HG02973 (cell line): Measurements from ENCODE around the gene FIGLA.
A peak's percentile ranks its signal among the peaks of the same experiment; 100 is the strongest.

Source experiments
- ATAC-seq: cut with Tn5 transposase; IDR thresholded peaks from one replicate; pipeline ENCODE4 v1.9.1; 2021; ENCODE audit warnings: moderate library complexity; ENCODE audit not compliant: unreplicated experiment

The FIGLA gene

GRCh38 chr2:70776266-70776665 is 14.2 kb downstream of the FIGLA start:
- ATAC-seq = no peak

- ATAC-seq = no peak
Observed at GRCh38 chr2:70775141-70775540, 15.3 kb downstream of the FIGLA start.

GRCh38 chr2:70772486-70773155 is 17.8 kb downstream of the FIGLA start:
- no peak for ATAC-seq

GRCh38 chr2:70771446-70771845 is 19.0 kb downstream of the FIGLA start:
- peak; percentile 72 for ATAC-seq

GRCh38 chr2:70769450-70769849 is 21.0 kb downstream of the FIGLA start:
- ATAC-seq = no peak

GRCh38 chr2:70768590-70769085 is 21.8 kb downstream of the FIGLA start:
- ATAC-seq = no peak

GRCh38 chr2:70767699-70768589 is 22.5 kb downstream of the FIGLA start, which contains the start of gene ADD2:
TSS of gene ADD2 (minus strand) at chr2:70768200. CDS start at chr2:70706408, 61,792 bp downstream.
- ATAC-seq = no peak

- no peak for ATAC-seq
Observed at GRCh38 chr2:70767079-70767698, 23.3 kb downstream of the FIGLA start.

- ATAC-seq = no peak
Observed at GRCh38 chr2:70766357-70767078, 23.9 kb downstream of the FIGLA start.

GRCh38 chr2:70765507-70765906 is 24.9 kb downstream of the FIGLA start:
- no peak for ATAC-seq

- ATAC-seq = no peak
Observed at GRCh38 chr2:70759446-70759845, 31.0 kb downstream of the FIGLA start.

- ATAC-seq = no peak
Observed at GRCh38 chr2:70757966-70758365, 32.5 kb downstream of the FIGLA start.

- no peak for ATAC-seq
Observed at GRCh38 chr2:70757360-70757759, 33.1 kb downstream of the FIGLA start.

- no peak for ATAC-seq
Observed at GRCh38 chr2:70756128-70756527, 34.3 kb downstream of the FIGLA start.

GRCh38 chr2:70753902-70754301 is 36.5 kb downstream of the FIGLA start:
- no peak for ATAC-seq

- ATAC-seq = no peak
Observed at GRCh38 chr2:70753031-70753430, 37.4 kb downstream of the FIGLA start.

GRCh38 chr2:70752396-70752795 is 38.0 kb downstream of the FIGLA start:
- no peak for ATAC-seq

GRCh38 chr2:70751881-70752280 is 38.6 kb downstream of the FIGLA start:
- no peak for ATAC-seq

GRCh38 chr2:70750320-70750719 is 40.1 kb downstream of the FIGLA start:
- no peak for ATAC-seq

- ATAC-seq = no peak
Observed at GRCh38 chr2:70748002-70748784, 42.2 kb downstream of the FIGLA start.
